Left kidney (tissue), 2 donors: ENCODE measurements around the gene PRSS1. TPM values are rescaled to one million over a fixed set of nuclear protein-coding genes. Genes with fewer than 3 reads are reported as not detected.
"Not testable (repeated sequence)": the region's sequence is repeated elsewhere in the genome, so short reads cannot be mapped to it uniquely, and the experiment has no call there.

ENCODE experiments used
- DNase-seq: peaks from one replicate; pipeline ENCODE4 v3.0.0-alpha.2; 2013
- polyA plus RNA-seq: library from polyadenylated mRNA; unstranded; fragments of 120-200 nt; gene quantifications from one replicate; pipeline ENCODE4 v1.2.1, GENCODE V29; 2013; ENCODE audit not compliant: insufficient read length

Gene PRSS1
- polyA plus RNA-seq, 1 donor: not detected

DNA sequence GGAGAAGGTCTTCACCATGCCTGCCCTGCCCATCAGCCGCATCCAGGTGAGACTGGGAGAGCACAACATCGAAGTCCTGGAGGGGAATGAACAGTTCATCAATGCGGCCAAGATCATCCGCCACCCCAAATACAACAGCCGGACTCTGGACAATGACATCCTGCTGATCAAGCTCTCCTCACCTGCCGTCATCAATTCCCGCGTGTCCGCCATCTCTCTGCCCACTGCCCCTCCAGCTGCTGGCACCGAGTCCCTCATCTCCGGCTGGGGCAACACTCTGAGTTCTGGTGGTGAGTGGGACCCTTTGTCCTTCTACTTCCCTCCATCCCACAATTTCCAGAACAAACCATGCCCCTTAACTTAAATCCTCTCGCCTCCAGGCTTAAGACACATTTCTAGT lies 24.0 kb downstream of the PRSS1 start:
- DNase-seq: no peak

GRCh38 chr7:142773937-142774744 lies 24.9 kb downstream of the PRSS1 start:
- no peak for DNase-seq

GRCh38 chr7:142774826-142775225 lies 25.6 kb downstream of the PRSS1 start:
- no peak for DNase-seq

GRCh38 chr7:142775351-142776115 lies 26.3 kb downstream of the PRSS1 start:
- not testable (repeated sequence) for DNase-seq

DNA sequence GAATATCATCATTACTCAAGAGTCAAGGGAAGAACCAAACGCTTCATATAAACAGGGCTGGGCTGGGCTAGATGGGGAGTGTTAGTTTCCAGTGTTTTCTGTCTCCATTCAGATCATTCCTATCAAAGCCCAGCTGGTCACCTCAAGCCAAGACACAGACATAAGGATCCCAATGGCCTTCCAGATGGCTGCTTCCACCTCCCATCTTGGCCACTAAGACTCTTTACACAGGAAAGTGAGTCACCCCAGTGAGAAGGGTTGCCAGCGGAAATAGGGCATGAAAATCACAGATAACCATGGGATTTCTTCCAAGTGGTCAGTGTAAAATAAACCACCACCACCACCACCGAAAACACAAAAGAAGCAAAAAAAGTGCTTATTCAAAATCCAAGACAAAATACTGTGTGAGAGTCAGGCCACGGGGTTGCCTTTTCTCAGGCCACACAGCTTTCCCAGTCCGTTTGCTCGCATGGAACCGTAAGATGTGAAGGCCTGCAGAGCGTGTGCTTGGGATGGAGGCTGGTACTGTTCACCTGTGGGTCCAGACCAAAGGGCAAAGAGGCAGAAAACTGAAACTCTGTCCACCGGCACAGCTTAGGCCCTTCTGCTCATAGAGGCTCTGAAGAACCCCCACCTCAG lies 27.1 kb downstream of the PRSS1 start:
- no peak for DNase-seq

DNA sequence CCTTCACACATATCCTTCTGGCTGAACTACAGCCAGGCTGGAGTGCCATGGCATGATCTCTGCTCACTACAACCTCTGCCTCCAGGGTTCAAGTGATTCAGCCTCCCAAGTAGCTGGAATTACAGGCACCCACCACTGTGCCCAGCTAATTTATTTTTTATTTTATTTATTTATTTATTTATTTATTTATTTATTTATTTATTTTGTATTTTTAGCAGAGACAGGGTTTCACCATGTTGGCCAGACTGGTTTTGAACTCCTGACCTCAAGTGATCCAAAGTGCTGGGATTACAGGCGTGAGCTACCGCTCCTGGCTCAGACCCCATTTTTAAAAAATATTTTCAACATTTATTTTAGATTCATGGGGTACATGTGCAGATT lies 27.6 kb downstream of the PRSS1 start:
- DNase-seq: not testable (repeated sequence)

DNA sequence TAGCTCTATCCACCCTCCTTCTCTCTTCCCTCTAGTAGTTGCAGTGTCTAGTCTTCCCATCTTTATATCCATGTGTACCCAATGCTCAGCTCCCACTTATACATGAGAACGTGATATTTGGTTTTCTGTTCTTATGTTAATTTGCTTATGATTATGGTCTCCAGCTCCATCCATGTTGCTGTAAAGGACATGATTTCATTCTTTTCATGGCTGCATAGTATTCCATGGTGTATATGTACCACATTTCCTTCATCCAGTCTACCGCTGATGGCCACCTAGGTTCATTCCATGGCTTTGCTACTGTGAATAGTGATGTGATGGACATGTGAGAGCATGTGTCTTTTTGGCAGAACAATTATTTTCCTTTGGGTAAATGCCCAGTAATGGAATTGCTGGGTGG lies 28.0 kb downstream of the PRSS1 start:
- DNase-seq: no peak

DNA sequence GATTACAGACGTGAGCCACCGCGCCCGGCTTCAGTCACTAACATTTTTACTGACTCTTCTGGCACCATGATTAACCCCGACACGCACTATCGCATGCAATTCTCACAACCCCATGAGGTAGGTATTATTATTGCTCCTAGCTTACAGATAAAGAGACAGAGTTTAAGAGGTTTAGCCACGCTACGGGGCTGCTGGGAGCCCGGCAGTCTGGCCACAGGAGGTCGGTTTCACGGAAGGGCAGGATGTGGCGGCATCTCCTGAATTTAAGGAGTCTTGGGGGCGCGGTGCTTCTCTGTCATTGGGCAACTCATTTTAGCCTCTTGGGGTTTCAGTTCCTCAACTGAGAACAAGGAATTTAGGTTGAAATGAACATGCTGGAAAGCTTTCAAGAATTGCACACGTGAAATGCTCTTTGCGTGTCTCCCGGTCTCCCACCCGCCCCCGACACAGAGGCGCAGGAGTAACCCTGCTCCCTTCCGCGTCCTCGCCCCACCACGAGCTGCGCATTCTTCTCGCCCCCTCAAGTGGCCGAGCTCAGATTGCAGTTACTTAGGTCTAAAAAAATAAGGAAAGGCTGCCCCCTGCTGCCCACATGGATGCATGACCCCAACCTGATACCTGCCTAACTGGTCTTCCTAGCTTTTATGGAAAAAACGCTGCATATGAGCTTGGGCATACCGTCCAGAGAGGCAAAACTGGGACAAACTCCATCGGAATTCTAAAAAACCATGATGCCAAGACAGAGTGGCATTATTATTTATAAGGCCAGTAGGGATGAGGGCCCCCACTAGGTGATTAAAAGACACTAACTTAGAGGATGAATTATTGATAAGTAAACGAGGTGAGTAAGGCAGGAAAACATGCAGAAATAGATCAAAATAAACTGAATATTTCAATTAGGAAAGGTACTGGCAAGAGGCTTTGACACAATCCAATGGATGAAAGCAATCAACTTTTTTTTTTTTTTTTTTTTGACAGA lies 33.9 kb downstream of the PRSS1 start:
- DNase-seq: peak; percentile 88

GRCh38 chr7:142784096-142784495 lies 34.8 kb downstream of the PRSS1 start:
- no peak for DNase-seq

- DNase-seq: no peak
Observed at GRCh38 chr7:142784716-142785115, 35.4 kb downstream of the PRSS1 start.

DNA sequence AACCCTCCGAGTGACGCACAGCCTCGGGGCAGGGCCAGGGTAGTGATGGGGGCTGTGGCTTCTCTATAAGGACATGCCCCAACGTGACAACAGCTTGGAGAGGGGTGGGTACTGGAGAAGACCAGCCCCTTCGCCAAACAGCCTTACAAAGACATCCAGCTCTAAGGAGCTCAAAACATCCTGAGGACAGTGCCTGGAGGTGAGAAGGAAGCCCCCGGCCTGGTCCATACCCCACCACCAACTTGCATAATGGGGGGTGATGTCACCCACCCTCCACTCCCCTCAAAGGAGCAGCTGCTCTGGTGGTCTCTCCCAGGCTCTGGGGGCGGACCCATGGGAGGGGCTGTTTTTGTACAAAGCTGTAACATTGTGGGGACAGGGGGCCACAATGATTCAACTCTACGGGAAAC lies 36.6 kb downstream of the PRSS1 start:
- no peak for DNase-seq

DNA sequence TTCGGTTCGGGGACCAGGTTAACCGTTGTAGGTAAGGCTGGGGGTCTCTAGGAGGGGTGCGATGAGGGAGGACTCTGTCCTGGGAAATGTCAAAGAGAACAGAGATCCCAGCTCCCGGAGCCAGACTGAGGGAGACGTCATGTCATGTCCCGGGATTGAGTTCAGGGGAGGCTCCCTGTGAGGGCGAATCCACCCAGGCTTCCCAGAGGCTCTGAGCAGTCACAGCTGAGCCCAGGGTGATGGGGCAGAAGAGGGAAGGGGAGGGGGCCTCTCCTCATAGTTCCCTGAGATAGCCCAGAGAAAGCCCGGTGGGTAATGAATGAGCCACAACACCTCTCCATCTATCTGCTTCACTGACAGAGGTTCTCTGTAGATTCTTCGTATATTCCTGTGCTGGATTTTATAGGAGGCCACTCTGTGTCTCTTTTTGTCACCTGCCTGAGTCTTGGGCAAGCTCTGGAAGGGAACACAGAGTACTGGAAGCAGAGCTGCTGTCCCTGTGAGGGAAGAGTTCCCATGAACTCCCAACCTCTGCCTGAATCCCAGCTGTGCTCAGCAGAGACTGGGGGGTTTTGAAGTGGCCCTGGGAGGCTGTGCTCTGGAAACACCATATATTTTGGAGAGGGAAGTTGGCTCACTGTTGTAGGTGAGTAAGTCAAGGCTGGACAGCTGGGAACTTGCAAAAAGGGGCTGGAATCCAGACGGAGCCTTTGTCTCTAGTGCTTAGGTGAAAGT lies 37.9 kb downstream of the PRSS1 start:
- DNase-seq: no peak

- no peak for DNase-seq
Observed at GRCh38 chr7:142787783-142788182, 38.5 kb downstream of the PRSS1 start.

DNA sequence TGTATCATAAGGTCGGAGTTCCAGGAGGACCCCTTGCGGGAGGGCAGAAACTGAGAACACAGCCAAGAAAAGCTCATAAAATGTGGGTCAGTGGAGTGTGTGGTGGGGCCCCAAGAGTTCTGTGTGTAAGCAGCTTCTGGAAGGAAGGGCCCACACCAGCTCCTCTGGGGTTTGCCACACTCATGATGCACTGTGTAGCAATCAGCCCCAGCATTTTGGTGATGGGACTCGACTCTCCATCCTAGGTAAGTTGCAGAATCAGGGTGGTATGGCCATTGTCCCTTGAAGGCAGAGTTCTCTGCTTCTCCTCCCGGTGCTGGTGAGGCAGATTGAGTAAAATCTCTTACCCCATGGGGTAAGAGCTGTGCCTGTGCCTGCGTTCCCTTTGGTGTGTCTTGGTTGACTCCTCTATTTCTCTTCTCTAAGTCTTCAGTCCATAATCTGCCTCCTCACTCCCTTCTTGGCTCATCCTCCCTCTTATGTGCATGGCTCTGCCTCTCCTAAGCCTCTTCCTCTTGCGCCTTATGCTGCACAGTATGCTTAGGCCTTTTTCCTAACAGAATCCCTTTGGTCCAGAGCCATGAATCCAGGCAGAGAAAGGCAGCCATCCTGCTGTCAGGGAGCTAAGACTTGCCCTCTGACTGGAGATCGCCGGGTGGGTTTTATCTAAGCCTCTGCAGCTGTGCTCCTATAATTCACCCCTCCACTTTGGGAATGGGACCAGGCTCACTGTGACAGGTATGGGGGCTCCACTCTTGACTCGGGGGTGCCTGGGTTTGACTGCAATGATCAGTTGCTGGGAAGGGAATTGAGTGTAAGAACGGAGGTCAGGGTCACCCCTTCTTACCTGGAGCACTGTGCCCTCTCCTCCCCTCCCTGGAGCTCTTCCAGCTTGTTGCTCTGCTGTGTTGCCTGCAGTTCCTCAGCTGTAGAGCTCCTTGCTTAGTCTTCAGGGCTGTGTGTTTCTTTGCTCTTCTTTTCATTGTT lies 39.3 kb downstream of the PRSS1 start:
- no peak for DNase-seq

GRCh38 chr7:142789441-142789840 lies 40.2 kb downstream of the PRSS1 start:
- no peak for DNase-seq

GRCh38 chr7:142790056-142790455 lies 40.8 kb downstream of the PRSS1 start:
- DNase-seq: no peak

DNA sequence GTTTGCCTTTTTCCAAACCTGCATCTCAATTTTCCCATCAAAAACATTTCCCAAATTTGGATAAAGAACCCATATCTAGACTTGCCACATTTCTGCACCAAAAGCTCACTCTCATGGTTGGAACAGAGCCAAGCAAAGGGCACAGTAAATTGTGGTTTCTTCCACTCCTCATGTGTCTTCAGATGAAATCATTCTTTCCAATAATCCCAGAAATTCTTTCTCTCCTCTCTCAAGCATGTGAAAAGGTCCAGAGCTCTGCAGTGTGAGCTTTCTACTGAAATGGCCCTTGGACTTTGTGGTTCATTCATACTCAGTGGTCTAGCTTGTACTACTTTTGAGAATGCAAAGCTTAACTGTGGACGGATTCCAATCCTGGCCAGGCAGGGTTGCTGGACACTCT lies 41.3 kb downstream of the PRSS1 start:
- DNase-seq: no peak

DNA sequence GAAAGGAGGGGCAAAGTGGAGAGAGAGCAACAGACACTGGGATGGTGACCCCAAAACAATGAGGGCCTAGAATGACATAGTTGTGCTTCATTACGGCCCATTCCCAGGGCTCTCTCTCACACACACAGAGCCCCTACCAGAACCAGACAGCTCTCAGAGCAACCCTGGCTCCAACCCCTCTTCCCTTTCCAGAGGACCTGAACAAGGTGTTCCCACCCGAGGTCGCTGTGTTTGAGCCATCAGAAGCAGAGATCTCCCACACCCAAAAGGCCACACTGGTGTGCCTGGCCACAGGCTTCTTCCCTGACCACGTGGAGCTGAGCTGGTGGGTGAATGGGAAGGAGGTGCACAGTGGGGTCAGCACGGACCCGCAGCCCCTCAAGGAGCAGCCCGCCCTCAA lies 42.2 kb downstream of the PRSS1 start:
- no peak for DNase-seq

DNA sequence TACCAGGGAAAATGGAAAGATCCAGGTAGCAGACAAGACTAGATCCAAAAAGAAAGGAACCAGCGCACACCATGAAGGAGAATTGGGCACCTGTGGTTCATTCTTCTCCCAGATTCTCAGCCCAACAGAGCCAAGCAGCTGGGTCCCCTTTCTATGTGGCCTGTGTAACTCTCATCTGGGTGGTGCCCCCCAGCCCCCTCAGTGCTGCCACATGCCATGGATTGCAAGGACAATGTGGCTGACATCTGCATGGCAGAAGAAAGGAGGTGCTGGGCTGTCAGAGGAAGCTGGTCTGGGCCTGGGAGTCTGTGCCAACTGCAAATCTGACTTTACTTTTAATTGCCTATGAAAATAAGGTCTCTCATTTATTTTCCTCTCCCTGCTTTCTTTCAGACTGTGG lies 42.9 kb downstream of the PRSS1 start:
- no peak for DNase-seq

- no peak for DNase-seq
Observed at GRCh38 chr7:142792593-142792992, 43.3 kb downstream of the PRSS1 start.
